K562 treated with DMSO at 1 percent for 12 hours (cell line): ENCODE measurements around the gene IFI44L. TPM values are rescaled to one million over a fixed set of nuclear protein-coding genes. Genes with fewer than 3 reads are reported as not detected.

Experiments
- total RNA-seq: library from RNA; unstranded; fragments of 300-600 nt; gene quantifications from 2 replicates; pipeline ENCODE4 v1.2.3, GENCODE V29; 2022; ENCODE audit not compliant: insufficient read depth

The IFI44L gene
- total RNA-seq, result not detected in 2 replicates

DNA sequence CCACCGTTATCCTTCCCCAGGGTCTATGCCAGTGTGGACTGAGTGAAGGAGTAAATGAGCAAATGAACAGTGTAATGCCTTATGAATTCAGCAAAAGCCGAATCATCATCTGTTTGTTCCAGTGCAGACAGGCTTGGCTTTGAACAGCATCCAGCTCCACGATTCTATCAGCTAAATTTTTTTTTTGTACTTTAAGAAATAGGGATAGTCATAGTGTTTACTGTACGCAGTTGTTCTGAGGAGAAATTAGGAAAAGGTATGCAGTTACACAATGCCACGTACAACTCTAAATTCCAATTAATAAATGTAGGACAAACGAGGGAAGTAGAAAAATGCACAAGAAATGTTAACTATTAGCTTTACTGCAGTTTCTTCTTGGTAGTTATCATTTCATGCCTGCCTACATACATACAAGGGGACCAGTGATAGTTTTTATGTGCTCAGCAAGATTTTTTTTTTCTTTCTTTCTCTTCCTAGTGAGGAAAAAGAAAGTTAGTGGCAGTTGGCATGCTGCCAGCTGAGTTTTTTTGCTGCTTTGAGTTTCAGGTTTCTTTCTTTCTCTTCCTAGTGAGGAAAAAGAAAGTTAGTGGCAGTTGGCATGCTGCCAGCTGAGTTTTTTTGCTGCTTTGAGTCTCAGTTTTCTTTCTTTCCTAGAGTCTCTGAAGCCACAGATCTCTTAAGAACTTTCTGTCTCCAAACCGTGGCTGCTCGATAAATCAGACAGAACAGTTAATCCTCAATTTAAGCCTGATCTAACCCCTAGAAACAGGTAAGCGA, at the start of gene IFI44L:
IFI44L (plus strand) TSS at position 646 of the 777 bp plus-strand sequence. CDS start 7,468 bp downstream, outside the sequence.

DNA sequence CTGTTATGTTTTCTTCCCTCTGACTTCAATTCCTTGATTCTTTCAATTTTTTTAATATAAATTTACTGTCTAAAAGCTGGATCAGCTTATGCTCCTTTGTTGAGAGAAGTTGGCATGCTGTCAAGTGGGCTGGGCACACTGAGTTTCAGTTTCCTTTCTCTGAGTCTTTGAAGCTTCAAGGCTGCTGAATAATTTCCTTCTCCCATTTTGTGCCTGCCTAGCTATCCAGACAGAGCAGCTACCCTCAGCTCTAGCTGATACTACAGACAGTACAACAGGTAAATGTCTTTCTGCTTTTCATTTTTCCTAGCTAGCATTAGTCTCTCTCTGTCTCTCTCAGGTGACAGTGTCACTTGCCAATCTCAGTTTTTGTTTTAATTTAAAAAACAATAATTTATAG, 29.4 kb downstream of the IFI44L start, which contains the start of gene IFI44:
IFI44 (plus strand) TSS at position 204 of the 400 bp plus-strand sequence. CDS start 365 bp downstream, outside the sequence.

Other genes with a start within 250 kb of the IFI44L start
- not detected in 2 replicates for gene PTGFR, start 129.5 kb upstream of the IFI44L start, total RNA-seq
- gene IFI44, start 29.4 kb downstream of the IFI44L start, total RNA-seq, result not detected in 2 replicates